Measurements from ENCODE around the gene ARL11.

ARL11 gene

DNA sequence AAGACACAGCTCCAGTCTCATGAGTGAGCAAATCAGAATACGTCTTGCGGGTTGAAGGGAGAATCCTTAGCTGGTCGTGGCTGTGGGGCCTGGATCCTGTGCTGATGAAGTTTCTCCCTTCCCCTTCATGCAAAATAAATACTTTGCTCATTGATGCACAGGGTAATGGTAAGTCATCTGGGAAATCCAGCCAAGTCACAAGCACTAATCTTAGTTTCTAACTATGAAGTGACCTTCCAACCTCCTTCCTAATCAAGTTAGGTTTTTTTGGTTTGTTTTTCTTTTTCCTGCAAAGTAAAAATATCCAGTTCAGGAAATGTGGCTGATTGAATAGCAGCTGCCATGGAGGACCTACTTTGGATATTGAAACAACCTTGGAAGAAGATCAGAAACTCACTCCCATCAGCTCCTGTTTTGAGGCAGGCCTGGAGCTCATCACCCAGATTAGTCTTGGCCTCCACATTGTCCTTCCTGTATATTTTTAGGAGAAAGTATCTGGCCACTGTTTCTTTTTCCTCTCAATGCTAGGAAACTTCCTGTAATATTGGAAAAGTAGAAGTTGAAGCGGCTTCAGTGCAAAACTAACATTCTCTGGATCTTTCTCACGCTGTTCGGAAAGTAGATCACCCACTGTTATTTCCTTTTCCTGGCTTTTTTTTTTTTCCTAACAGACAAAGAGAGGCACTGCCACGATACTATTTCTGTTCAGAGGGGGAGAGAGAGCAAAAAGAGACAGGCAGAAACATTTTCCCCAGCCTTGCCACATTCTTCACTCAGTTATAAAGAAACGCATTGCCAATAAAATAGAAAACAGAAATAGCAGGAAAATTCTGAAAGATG lies 12.3 kb upstream of the ARL11 start:
- no peak for DNase-seq (ENCODE audit: low spot score)

DNA sequence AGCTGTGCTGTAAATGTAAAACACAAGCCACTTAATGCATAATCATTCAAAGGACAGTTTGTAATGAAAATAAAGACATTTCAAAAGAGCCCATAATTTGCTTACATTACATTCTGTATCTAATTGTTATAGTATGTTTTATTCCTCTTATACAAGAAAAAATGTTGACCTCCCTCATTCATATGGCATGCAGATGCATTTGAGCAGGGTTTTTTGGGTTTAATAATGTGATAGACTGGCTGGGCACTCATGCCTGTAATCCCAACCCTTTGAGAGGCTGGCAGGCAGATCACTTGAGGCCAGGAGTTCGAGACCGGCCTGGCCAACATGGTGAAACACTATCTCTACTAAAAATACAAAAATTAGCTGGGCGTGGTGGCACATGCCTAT lies 11.6 kb upstream of the ARL11 start:
- no peak for DNase-seq (ENCODE audit: low spot score)

DNA sequence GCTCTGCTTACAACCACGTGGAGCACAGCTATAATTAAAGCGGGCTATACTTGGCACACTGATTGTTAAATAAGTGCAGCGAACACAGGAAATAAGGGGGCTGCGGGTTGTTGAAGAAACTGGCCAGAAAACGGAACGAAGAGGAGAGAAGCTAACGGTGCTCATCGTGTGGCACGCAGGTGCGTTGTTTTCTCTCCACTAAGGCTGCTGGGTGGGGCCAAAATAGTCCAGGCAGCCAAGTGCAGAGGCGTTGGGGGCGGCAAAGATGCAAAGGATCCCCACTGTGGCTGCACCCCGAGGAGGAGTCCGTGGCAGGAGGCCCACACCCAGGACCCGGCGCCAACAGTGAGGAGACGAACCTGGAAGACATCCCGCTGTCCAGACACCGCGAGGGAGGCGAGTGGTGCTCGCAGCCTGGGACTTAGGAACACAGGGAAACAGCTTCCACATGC lies 8.1 kb upstream of the ARL11 start:
- DNase-seq (ENCODE audit: low spot score): no peak

DNA sequence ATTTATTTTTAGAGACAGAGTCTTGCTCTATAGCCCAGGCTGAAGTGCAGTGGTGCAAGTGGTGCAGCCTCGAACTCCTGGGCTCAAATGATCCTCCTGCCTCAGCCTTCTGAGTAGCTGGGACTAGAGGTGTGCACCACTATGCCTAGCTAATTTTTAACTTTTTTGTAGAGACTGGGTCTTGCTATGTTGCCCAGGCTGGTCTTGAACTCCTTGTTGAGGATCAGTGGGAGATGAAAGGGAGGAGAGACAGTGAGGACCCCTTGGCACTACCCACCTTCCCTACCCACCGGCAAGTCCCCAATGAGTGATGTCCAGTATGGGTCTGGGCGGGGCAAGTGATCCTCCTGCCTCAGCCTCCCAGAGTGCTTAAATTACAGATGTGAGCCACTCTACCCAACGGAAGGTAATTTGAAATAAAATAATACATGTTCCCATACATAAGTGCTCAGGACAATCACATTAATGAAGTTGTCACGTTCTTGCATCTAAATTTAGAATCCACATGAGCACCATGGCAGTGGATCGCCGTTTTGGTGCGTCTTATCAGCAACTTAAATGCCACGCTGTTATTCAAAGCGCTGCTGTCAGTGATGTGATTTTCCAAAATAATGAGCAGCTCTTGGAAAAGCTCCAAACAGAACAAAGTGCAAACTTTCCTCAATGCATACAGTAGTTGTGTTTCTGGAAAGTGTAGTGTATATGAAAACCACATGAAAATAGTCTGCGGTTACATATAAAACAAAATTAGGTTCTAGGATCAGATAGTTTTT lies 5.9 kb upstream of the ARL11 start:
- DNase-seq (ENCODE audit: low spot score): no peak

DNA sequence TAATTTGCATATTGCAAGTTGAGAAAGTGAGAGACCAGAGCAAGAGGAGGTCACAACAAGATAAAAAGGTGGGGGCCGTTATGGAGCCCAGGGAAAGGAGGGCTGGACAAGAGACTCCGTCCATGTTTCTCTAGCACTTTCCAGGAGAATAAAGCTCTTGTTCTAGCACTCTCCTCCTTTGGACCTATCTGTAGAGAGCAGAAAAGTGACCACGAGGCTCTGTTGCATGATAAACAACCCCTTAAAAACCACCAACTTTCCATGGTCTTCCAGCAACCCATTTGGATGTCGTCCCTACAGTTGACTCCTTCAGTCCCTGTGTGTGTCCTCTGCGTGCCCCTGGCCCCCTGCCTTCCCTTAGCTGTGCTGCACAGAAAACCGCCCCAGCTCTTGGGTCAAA lies 4.1 kb upstream of the ARL11 start:
- DNase-seq (ENCODE audit: low spot score): no peak

DNA sequence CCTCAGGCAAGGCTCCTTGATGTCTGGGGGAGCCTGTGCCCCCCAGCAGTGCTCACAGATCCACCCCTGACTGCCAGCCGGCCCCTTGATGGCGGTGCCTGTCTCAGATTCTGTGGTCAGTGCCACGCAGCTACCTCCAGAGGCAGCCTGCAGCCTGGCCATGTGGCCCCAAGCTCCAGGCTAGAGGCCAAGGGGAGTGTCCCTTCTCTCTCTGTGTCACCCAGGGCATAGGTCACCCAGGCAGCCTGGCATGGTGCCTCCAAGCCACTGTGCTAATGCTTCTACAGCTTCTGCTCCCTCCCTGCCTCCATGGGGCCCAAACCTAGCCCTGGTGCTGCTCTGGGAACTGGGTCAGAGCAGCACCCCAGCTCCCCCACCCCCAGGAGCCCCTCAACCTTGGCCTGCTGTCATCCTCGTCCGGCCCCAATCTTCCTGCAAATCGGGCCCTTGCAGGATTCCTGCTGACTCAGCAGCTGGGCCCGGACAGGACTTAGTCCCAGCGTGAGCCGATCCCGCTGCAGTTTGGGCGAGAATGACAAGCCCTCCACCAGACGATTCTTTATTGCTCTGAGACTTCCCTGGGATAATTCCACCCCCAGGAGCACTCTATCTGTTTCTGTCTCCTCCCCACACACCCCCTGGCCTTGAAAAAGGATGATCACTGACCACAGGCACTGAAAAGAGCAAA lies 2.8 kb upstream of the ARL11 start:
- DNase-seq (ENCODE audit: low spot score): no peak

DNA sequence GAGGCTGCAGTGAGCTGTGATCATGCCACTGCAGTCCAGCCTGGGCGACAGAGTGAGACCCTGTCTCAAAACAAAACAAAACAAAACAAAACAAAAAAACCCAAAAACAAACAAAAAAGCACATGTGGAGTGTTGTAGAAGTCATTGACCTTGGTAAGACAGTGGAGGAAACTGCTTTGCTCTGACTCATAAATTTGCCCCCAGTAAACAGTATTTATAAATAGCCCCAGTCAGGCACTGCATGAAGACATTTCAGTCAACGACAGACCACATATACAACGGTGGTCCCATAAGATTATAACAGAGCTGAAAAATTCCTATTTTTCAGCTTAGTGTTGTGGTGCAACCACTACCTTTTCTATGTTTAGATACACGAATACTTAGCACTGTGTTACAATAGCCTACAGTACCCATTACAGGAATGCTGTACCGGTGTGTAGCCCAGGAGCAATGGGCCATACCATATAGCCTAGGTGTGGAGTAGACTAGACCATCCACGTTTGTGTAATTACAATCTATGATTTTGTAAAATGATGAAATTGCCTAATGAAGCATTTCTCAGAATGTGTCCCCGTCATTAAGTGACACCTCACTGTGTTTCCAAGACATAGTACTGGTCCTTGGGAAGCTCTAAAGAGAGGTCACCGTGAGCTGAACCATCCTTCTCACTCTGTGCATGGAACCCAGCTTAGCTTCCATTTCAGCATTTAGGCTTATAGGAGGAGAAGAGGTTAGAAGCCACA lies 1.1 kb downstream of the ARL11 start:
- DNase-seq (ENCODE audit: low spot score): no peak

DNA sequence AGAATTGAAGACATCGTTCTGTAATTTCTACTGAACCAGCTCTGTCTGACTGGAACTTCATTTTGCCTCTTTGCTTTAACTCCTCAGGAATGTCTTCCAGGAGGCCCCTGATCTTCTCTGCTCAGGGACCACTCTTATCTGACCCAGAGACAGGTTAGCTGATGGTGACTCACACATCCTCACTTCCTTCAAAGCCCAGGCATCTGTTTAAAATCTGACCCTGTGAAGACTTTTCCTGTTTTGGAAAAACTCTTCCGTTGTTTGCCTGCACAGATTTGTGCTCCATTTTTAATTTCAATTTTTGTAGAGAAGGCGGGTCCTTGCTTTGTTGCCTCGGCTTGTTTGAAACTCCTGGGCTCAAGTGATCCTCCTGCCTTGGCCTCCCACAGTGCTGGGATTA lies 1.6 kb downstream of the ARL11 start:
- DNase-seq (ENCODE audit: low spot score): no peak

DNA sequence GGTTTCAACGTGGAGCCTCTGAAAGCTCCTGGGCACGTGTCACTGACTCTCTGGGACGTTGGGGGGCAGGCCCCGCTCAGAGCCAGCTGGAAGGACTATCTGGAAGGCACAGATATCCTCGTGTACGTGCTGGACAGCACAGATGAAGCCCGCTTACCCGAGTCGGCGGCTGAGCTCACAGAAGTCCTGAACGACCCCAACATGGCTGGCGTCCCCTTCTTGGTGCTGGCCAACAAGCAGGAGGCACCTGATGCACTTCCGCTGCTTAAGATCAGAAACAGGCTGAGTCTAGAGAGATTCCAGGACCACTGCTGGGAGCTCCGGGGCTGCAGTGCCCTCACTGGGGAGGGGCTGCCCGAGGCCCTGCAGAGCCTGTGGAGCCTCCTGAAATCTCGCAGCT lies 2.3 kb downstream of the ARL11 start:
- no peak for DNase-seq (ENCODE audit: low spot score)

DNA sequence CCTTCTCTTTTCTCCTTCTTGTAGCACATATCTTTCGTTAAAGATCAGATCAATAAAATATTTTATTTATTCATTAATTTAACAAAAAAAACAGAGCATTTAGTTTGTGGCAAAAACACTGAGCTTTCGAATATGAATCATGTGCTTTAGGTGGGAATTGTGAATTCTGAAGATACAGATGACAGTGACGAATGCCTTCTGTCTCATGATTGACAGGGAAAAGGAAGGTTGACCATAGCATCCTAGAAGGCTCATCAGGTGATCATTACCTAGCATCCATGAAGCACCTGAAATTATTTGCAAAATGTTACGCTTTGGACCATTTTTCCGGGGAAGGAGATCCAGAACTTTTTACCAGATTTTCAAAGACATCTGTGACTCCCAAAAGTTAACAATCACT lies 3.8 kb downstream of the ARL11 start:
- DNase-seq (ENCODE audit: low spot score): no peak

DNA sequence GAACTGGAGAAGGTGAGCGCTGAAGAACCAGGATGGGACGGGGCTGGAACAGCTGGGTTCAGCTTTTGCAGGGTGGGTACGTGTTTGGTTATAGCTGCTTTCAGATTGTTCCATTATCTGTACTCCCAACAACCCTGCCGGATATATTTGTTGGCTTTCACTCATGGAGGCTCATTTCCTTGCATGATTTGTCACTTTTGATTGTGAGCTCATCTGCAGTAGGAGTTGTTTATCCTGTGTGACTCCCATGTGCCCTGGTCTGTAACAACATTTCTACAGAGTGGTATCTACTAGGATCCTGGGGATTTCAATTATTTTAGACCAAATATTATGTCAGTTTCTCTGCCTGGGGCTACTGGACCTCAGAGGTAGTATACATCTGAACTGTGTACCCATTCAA lies 5.4 kb downstream of the ARL11 start:
- no peak for DNase-seq (ENCODE audit: low spot score)

DNA sequence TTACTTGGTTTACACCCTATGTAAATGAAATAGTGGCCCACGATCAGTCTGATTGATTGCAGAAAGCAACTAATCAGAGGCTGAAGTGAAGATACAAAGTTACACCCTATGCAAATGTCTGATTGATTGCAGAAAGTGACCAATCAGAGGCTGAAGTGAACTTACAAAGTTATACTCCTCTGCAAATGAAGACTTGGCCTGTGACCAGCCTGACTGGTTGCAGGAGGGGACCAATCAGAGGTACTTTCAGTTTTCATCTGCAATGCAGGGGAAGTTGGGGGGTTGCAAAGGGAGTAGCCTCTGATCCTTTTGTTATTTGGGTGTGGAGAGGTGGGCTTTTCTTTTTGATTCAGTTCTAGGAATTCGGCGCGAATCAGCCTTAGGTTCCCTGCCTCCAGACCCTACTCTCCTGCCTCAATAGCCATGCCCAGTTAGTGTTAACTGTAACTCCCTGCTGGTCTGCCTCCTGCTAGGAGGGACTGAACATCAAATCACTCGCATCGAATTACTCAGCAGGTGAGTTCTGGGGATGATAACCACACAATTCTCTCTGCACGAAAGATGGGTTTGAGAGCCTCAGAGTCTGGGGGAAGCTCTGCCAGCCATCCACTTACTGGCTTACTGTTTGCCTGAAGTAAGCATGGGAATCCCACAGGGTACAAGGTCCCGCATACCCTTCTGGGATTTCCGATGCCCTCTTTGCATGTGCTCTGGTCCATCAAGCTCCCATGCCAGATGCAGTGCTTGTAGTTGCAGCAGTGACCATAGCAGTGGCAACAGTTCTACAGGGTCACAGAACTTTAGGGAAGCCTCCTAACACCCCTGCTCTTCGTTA lies 7.5 kb downstream of the ARL11 start:
- no peak for DNase-seq (ENCODE audit: low spot score)

DNA sequence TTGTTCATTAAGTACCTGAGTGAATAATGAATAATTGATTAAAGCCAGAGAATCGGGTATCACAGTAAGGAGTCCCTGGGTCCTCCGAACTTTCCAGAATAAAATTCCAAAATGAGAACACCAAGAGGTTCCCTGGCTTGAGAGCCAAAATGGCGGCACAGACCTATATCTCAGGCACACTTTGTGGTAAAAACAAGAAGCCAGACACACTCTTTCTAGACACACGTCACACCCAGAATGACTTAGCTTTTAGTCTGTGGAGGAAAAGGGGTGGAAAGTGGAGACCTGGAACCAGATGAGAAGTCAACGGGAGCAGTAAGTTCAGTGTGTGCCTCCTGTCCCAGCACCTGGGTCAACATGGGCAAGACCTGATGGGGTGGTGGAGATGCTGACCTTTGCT lies 8.4 kb downstream of the ARL11 start:
- no peak for DNase-seq (ENCODE audit: low spot score)

DNA sequence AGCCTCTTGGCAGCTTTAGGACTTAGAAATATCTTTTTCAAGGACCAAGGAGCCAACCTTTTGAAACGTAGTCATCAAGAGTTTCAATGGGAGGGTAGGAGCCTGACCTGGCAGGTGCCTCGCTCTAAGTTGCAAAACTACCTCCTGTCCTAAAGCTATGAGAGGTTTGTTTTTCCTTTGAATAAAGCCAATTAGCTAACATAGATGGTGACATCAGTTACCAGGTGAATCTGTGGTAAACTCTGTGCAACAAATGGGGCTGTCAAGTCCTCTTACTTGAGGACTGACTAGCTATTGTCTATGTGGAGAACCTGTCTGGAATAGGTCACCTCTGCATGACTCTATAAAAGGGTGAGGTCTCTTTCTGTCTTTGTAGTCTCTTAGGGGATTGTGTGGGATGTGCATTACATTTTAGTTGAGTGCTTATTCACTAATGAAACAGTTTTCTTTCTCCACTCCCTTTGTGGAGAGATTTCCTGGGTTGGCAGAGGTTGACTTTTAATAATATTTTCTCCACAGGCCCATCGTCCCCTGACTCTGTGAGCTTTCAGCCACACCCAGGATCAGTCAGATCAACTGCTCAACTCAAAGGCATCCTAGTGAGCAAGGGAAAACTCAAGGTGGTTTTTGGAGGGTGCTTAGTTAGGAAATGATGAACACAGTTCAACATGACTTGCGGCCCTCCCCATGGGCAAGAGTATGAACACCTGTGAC lies 9.9 kb downstream of the ARL11 start:
- no peak for DNase-seq (ENCODE audit: low spot score)

DNA sequence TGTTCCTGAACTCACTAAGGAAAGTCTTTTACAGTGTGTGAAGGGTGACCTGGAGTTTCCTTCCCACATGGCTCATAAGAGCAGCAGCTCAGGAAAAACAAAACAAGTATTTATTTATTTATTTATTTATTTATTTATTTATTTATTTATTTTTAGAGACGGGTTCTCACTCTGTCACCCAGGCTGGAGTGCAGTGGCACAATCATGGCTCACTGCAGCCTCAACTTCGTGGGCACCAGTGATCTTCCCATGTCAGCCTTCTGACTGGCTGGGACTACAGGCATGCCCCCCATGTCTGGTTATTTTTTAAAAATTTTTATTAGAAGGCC lies 10.4 kb downstream of the ARL11 start:
- DNase-seq (ENCODE audit: low spot score): no peak

DNA sequence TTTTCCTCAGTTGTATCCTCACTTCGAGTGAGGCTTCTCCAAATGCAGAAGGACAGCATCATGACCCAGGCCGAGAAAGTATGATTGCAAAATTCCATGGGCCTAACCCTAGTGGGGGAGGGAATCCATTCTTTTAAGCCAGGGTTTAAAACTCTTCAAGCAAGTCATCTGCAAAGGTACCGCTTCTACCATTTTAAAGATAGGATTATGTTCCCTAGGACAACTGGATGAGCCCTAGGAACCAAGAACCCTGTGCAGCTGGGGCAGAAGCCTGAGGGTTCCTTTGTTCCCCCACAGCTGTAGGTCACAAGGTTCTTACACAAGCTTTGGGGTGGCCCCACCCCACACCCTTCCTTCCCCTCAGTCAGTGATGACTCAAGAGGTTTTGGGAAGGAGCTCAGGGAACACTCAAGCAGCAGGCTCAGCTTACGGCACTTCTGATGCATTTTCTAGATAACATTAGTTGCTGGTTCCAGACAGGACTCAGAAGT lies 13.5 kb downstream of the ARL11 start:
- DNase-seq (ENCODE audit: low spot score): no peak

DNA sequence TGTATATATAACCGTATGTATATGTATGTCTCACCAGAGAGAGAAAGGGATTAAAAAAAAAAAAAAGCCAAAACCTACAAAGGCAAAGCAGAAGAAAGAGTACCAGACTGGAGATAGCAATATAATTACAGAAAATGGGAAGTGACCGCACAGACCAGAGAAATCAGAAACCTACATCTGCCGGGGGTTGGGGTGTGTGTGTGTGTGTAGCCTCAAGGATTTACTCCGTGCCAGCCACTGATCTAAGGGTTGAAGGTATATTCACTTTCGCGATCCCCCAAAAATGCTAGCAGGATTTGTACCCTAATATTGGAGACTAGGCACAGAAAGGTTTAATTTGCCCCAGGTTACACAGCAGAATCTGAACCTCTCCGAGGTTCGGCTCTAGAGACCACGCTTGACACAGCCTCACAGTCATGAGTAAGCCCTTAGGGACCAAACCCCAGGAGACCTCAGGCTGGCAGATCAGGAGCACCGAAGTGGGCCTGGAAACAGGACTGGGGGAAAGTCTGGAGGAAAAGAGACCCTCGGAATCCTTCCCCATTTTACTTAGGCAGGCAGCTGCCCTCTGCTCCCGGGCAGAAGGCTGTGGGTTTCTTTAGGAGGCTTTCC lies 14.8 kb downstream of the ARL11 start:
- no peak for DNase-seq (ENCODE audit: low spot score)

DNA sequence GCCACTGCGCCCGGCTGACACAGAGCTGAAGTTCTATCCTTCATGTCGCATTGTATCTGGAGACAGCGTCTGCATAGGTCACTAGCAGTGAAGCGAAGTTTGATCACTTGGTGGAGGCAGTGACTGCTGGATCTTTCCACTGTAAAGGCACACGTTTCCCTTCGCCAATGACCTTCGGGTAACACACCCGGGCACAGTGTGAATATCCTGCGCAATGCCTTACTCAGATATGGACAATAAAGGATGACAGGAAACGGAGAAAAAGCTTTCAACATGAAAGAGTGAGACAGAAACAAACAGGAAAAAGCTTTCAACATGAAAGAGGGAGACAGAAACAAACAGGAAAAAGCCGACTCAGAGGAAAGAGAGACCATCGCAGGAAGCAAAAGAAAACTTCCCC lies 17.1 kb downstream of the ARL11 start:
- no peak for DNase-seq (ENCODE audit: low spot score)

DNA sequence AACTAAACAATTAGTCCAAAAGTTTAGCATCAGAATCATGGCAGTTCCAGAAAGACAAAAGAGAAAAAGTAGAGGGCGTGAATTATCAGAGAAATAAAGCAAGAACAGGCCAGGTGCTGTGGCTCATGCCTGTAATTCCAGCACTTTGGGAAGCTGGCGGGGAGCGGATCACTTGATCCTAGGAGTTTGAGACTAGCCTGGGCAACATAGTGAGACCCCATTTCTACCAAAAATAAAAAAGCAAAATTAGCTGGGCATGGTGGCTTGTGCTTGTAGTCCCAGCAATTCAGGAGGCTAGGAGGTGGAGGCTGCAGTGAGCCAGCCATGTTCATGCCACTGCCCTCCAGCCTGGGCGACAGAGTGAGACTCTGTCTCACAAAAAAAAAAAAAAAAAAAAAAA lies 18.4 kb downstream of the ARL11 start:
- DNase-seq (ENCODE audit: low spot score): no peak

Data from HuH-7 (cell line).